ENCODE data around the gene GNAI2. TPM values are rescaled to one million over a fixed set of nuclear protein-coding genes. Genes with fewer than 3 reads are reported as not detected.
"Not testable (repeated sequence)": the region's sequence is repeated elsewhere in the genome, so short reads cannot be mapped to it uniquely, and the experiment has no call there.

GNAI2 gene
- total and polyA plus RNA-seq, 4 donors, result 174 to 356 (median 259) TPM

DNA sequence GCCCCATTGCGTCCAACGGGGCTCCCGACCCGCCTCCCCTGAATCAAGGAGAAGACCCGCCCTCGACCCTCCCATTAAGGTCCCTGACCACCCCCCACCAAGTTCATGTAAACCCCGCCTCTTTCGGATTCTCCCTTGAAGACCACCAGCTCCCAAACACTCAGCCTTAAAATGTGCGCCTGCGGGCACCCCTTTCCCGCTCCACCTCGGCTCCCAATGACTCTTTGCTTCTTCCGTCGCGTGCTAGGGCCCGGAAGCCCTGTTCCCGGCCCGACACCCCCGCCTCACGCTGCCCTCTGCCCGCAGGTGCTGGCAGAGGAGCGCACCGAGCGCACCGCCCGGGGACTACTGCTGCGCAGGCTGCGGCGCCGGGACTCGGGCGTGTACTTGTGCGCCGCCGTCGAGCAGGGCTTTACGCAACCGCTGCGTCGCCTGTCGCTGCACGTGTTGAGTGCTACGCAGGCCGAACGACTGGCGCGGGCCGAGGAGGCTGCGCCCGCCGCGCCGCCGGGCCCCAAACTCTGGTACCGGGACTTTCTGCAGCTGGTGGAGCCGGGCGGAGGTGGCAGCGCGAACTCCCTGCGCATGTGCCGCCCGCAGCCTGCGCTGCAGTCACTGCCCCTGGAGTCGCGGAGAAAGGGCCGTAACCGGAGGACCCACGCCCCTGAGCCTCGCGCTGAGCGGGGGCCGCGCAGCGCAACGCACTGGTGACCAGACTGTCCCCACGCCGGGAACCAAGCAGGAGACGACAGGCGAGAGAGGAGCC, 40.2 kb downstream of the GNAI2 start:
- H3K36me3 ChIP-seq (ENCODE audit: control insufficient read depth in 1 of 2, insufficient read depth in 2 of 2, low read length in 1 of 2), result no peaks in the 10 kb centered on the region
- H3K27ac ChIP-seq (ENCODE audit: low read depth in 1 of 2, low read length in 2 of 2), result no peak overlapping the region
- no peaks in the 10 kb centered on the region for H3K27me3 ChIP-seq (ENCODE audit: control insufficient read depth in 1 of 2, insufficient read depth in 2 of 2, low read length in 1 of 2)
- no peaks in the 10 kb centered on the region for H3K9me3 ChIP-seq (ENCODE audit: control insufficient read depth, low read length)
- H3K4me1 ChIP-seq (ENCODE audit: control insufficient read depth in 1 of 2, insufficient read depth in 2 of 2, low read length in 2 of 2), result no peaks in the 10 kb centered on the region
- 79 to 80% methylated on average over 79 of the region's 79 CpGs for WGBS, 2 donors
- ATAC-seq (ENCODE audit: low FRiP score) (no peak), DNase-seq (peak in 1 of 2 donors; percentile 42)
- intact Hi-C loops (cut with DNase I), result loop anchor here (2.0 to 10.0 kb wide), 2 partner anchors 49 to 151 kb away; no protein-coding TSS in a partner anchor
- H3K4me3 ChIP-seq (ENCODE audit: low read length in 2 of 2), result no peak overlapping the region

DNA sequence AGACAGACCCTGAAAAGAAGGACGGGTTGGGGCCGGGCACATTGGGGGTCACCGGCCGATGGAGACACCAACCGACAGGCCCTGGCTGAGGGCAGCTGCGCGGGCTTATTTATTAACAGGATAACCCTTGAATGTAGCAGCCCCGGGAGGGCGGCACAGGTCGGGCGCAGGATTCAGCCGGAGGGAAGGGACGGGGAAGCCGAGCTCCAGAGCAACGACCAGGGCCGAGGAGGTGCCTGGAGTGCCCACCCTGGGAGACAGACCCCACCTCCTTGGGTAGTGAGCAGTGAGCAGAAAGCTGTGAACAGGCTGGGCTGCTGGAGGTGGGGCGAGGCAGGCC, 40.7 kb downstream of the GNAI2 start:
- no peaks in the 10 kb centered on the region for H3K9me3 ChIP-seq (ENCODE audit: control insufficient read depth, low read length)
- H3K4me3 ChIP-seq (ENCODE audit: low read length in 2 of 2), result no peak overlapping the region
- no peaks in the 10 kb centered on the region for H3K36me3 ChIP-seq (ENCODE audit: control insufficient read depth in 1 of 2, insufficient read depth in 2 of 2, low read length in 1 of 2)
- 90 to 91% methylated on average over 17 of the region's 17 CpGs for WGBS, 2 donors
- no peaks in the 10 kb centered on the region for H3K27me3 ChIP-seq (ENCODE audit: control insufficient read depth in 1 of 2, insufficient read depth in 2 of 2, low read length in 1 of 2)
- intact Hi-C loops (cut with DNase I), result loop anchor here in 1 of 2 donors (10.0 kb wide), 1 partner anchor 152 kb away; no protein-coding TSS in a partner anchor
- ATAC-seq (ENCODE audit: low FRiP score), result no peak
- H3K27ac ChIP-seq (ENCODE audit: low read depth in 1 of 2, low read length in 2 of 2), result no peak overlapping the region
- peak in 1 of 2 donors; percentile 40 for DNase-seq
- H3K4me1 ChIP-seq (ENCODE audit: control insufficient read depth in 1 of 2, insufficient read depth in 2 of 2, low read length in 2 of 2), result no peaks in the 10 kb centered on the region

GRCh38 chr3:50278123-50278879, 42.3 kb downstream of the GNAI2 start:
- intact Hi-C loops (cut with DNase I), result loop anchor here in 1 of 2 donors (10.0 kb wide), 1 partner anchor 154 kb away; no protein-coding TSS in a partner anchor
- Histone ChIP-seq H3K9me3 (ENCODE audit: control insufficient read depth, low read length) (no peaks in the 10 kb centered on the region), H3K4me1 (ENCODE audit: control insufficient read depth in 1 of 2, insufficient read depth in 2 of 2, low read length in 2 of 2) (no peaks in the 10 kb centered on the region), H3K4me3 (ENCODE audit: low read length in 2 of 2) (no peak overlapping the region), H3K36me3 (ENCODE audit: control insufficient read depth in 1 of 2, insufficient read depth in 2 of 2, low read length in 1 of 2) (no peaks in the 10 kb centered on the region), H3K27me3 (ENCODE audit: control insufficient read depth in 1 of 2, insufficient read depth in 2 of 2, low read length in 1 of 2) (no peaks in the 10 kb centered on the region), H3K27ac (ENCODE audit: low read depth in 1 of 2, low read length in 2 of 2) (peak overlapping the region in 1 of 2 donors; percentile 9)
- no peak for DNase-seq
- peak; percentile 23 for ATAC-seq (ENCODE audit: low FRiP score)
- WGBS, 2 donors, result 75% methylated on average over 4 of the region's 4 CpGs

DNA sequence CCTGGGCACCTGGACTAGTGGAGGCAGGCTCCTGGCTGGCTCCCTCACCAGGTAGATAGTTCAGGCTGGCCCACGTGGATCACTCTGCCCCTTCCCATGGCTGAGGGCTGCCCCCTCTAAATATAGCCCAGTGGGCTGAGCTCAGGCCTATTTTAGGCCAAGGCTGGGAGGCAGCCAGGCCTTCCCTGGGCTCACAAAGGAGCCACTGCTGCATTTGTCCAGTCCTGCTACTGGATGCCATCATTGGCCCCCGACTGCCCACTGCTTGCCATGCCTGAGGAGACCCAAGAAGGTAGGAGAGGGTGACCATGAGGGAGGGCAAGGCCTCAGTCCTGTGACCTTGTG, 42.8 kb downstream of the GNAI2 start, which contains the start of gene LSMEM2:
Gene LSMEM2, plus strand, starts transcription at position 208 of the 345 bp plus-strand sequence. Its CDS starts 27 bp downstream, at position 235.
- DNase-seq (peak in 1 of 2 donors; percentile 53), ATAC-seq (ENCODE audit: low FRiP score) (peak; percentile 58)
- H3K4me1 ChIP-seq (ENCODE audit: control insufficient read depth in 1 of 2, insufficient read depth in 2 of 2, low read length in 2 of 2), result no peaks in the 10 kb centered on the region
- intact Hi-C loops (cut with DNase I), result loop anchor here in 1 of 2 donors (10.0 kb wide), 1 partner anchor 154 kb away; no protein-coding TSS in a partner anchor
- H3K9me3 ChIP-seq (ENCODE audit: control insufficient read depth, low read length), result no peaks in the 10 kb centered on the region
- no peaks in the 10 kb centered on the region for H3K36me3 ChIP-seq (ENCODE audit: control insufficient read depth in 1 of 2, insufficient read depth in 2 of 2, low read length in 1 of 2)
- 0 to 10% methylated on average over 2 of the region's 2 CpGs for whole genome bisulfite sequencing, 2 donors
- peak within 1 kb of the TSS in 1 of 2 donors; percentile 9 for H3K27ac ChIP-seq (ENCODE audit: low read depth in 1 of 2, low read length in 2 of 2)
- no peaks in the 10 kb centered on the region for H3K27me3 ChIP-seq (ENCODE audit: control insufficient read depth in 1 of 2, insufficient read depth in 2 of 2, low read length in 1 of 2)
- H3K4me3 ChIP-seq (ENCODE audit: low read length in 2 of 2), result no peak within 1 kb of the TSS

- ATAC-seq (ENCODE audit: low FRiP score) (no peak), DNase-seq (peak in 1 of 2 donors; percentile 37)
- intact Hi-C loops (cut with DNase I), result loop anchor here in 1 of 2 donors (10.0 kb wide), 1 partner anchor 155 kb away; no protein-coding TSS in a partner anchor
- Histone ChIP-seq H3K9me3 (ENCODE audit: control insufficient read depth, low read length) (no peaks in the 10 kb centered on the region), H3K4me1 (ENCODE audit: control insufficient read depth in 1 of 2, insufficient read depth in 2 of 2, low read length in 2 of 2) (no peaks in the 10 kb centered on the region), H3K4me3 (ENCODE audit: low read length in 2 of 2) (no peak overlapping the region), H3K27me3 (ENCODE audit: control insufficient read depth in 1 of 2, insufficient read depth in 2 of 2, low read length in 1 of 2) (no peaks in the 10 kb centered on the region), H3K36me3 (ENCODE audit: control insufficient read depth in 1 of 2, insufficient read depth in 2 of 2, low read length in 1 of 2) (no peaks in the 10 kb centered on the region), H3K27ac (ENCODE audit: low read depth in 1 of 2, low read length in 2 of 2) (no peak overlapping the region)
- 93 to 94% methylated on average over 8 of the region's 8 CpGs for WGBS, 2 donors
These were observed 43.4 kb downstream of the GNAI2 start for GRCh38 chr3:50279255-50280016.

DNA sequence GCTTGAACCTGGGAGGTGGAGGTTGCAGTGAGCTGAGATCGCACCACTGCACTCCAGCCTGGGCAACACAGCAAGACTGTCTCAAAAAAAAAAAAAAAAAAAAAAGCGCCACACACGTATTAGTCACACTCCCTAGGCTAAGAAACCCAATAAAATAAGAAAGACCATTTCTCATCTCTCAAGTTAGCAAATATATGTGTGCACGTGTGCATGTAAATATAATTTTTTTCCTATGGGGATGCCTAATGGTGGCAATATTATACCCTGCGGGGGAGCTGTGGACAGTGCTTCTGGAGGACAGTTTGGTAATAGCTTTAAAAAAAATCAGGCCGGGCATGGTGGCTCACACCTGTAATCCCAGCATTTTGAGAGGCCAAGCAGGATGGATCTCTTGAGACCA, 48.1 kb downstream of the GNAI2 start:
- WGBS, 2 donors, result 80 to 84% methylated on average over 6 of the region's 6 CpGs

DNA sequence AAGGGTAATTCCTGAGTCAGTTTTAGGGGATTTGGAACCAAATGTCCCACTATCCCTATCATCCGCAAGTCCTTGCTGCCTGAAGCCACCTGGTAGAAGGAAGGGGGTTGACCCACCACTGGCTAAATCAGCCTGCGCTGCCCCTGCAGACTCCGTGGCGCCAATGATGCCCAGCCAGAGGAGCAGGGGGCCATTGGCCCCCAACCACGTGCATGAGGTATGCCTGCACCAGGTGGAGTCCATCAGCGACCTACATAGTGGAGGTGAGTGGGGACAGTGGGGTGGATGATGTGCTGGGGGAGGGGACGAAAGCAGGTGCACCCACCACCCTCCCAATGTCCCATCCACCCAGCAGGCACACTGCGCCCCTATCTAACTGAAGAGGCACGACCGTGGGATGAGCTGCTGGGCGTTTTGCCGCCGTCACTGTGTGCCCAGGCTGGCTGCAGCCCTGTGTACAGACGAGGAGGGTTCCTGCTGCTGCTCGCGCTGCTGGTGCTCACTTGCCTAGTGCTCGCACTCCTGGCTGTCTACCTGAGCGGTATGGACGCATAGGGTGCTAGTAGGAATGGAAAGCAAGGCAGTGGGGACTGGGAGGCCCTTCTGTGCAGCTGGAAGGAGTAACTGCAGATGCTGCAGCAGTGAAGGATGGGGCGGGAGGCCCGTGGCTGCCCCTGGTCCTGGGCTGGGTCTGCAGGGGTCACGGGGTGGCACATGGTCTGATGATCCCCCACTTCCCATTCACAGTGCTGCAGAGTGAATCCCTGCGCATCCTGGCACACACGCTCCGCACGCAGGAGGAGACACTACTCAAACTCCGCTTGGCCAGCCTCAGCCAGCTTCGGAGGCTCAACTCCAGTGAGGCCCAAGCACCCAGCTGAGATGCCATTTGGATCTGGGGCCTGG, 50.6 kb downstream of the GNAI2 start:
- WGBS, 2 donors, result 85 to 88% methylated on average over 28 of the region's 28 CpGs
- Histone ChIP-seq H3K4me1 (ENCODE audit: control insufficient read depth in 1 of 2, insufficient read depth in 2 of 2, low read length in 2 of 2) (no peaks in the 10 kb centered on the region), H3K9me3 (ENCODE audit: control insufficient read depth, low read length) (no peaks in the 10 kb centered on the region), H3K27me3 (ENCODE audit: control insufficient read depth in 1 of 2, insufficient read depth in 2 of 2, low read length in 1 of 2) (no peaks in the 10 kb centered on the region), H3K27ac (ENCODE audit: low read depth in 1 of 2, low read length in 2 of 2) (no peak overlapping the region), H3K4me3 (ENCODE audit: low read length in 2 of 2) (no peak overlapping the region), H3K36me3 (ENCODE audit: control insufficient read depth in 1 of 2, insufficient read depth in 2 of 2, low read length in 1 of 2) (peaks cover 0 to 2% of the 10 kb centered on the region in 2 donors)
- intact Hi-C loops (cut with DNase I), result no loop called here
- DNase-seq (no peak), ATAC-seq (ENCODE audit: low FRiP score) (no peak)

More for the DNA sequence above, 48.1 kb downstream of the GNAI2 start:
- ATAC-seq (ENCODE audit: low FRiP score); intact Hi-C loops (cut with DNase I); H3K27me3 ChIP-seq (ENCODE audit: control insufficient read depth in 1 of 2, insufficient read depth in 2 of 2, low read length in 1 of 2); H3K36me3 ChIP-seq (ENCODE audit: control insufficient read depth in 1 of 2, insufficient read depth in 2 of 2, low read length in 1 of 2); H3K4me3 ChIP-seq (ENCODE audit: low read length in 2 of 2); DNase-seq; H3K27ac ChIP-seq (ENCODE audit: low read depth in 1 of 2, low read length in 2 of 2); H3K9me3 ChIP-seq (ENCODE audit: control insufficient read depth, low read length); H3K4me1 ChIP-seq (ENCODE audit: control insufficient read depth in 1 of 2, insufficient read depth in 2 of 2, low read length in 2 of 2): not testable (repeated sequence)
